ENCODE data around the gene PLSCR1.

- TF ChIP-seq CTCF (IDR thresholded peaks at IDR 0.05; ENCODE audit: insufficient read depth, low read length) (no peak), GABPA (IDR thresholded peaks at IDR 0.05; ENCODE audit: low read depth) (no peak), POLR2AphosphoS5 (IDR thresholded peaks at IDR 0.05; ENCODE audit: low read depth) (no peak)
Observed at GRCh38 chr3:146543461-146544001, 876 bp downstream of the PLSCR1 start.

Data from HL-60 (cell line).